GM18951 (cell line): Measurements from ENCODE around the gene STX5.
"Not testable (repeated sequence)": the region's sequence is repeated elsewhere in the genome, so short reads cannot be mapped to it uniquely, and the experiment has no call there.

Experiments
- POLR2A ChIP-seq: IDR thresholded peaks from 4 replicates; pipeline ENCODE4 v1.6.1; 2011; ENCODE audit warnings: mild to moderate bottlenecking; ENCODE audit not compliant: insufficient read length, insufficient read depth; ENCODE audit errors: extremely low read depth
- in situ Hi-C: fragments of 300-500 bp; cut with MboI; formaldehyde crosslinking; loops from one replicate; pipeline ENCODE4 v1.12.0; 2022; ENCODE audit warnings: low sequenced_read_pairs, mixed read lengths, inconsistent platforms; ENCODE audit not compliant: unreplicated experiment

Gene STX5

GRCh38 chr11:62851807-62852522 lies 20.1 kb upstream of the STX5 start:
- no peak for TF ChIP-seq POLR2A
- in situ Hi-C loops = loop anchor here (25.0 kb wide), 1 partner anchor 465 kb away; no protein-coding TSS in a partner anchor

DNA sequence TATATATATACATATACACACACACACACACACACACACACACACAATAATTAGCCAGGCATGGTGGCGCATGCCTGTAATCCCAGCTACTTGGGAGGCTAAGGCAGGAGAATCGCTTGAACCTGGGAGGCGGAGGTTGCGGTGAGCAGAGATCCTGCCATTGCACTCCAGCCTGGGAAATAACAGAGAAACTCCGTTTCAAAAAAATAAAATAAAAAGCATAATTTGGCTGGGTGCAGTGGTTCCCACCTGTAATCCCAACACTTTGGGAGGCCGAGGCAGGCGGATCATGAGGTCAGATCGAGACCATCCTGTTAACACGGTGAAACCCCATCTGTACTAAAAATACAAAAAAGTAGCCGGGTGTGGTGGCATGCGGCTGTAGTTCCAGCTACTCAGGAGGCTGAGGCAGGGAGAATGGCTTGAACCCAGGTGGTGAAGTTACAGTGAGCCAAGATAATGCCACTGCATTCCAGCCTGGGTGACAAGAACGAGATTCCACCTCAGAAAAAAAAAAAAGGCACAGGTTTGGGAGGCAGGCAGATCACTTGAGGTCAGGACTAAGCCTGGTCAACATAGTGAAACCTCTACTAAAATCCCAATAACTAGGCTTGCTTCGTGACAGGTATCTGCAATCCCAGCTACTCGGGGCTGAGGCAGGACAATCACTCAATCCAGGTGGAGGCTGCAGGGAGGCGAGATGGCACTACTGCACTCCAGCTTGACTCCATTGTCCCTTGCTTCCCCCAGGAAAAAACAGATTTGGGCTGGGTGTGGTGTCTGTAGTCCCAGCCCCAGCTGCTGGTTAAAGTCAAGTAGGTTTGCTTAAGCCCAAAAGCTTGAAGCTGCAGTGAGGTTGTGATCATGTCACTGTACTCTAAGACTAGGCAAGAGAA lies 19.3 kb upstream of the STX5 start:
- in situ Hi-C loops = loop anchor here (25.0 kb wide), 1 partner anchor 464 kb away; no protein-coding TSS in a partner anchor
- peak; percentile 60 for TF ChIP-seq POLR2A

DNA sequence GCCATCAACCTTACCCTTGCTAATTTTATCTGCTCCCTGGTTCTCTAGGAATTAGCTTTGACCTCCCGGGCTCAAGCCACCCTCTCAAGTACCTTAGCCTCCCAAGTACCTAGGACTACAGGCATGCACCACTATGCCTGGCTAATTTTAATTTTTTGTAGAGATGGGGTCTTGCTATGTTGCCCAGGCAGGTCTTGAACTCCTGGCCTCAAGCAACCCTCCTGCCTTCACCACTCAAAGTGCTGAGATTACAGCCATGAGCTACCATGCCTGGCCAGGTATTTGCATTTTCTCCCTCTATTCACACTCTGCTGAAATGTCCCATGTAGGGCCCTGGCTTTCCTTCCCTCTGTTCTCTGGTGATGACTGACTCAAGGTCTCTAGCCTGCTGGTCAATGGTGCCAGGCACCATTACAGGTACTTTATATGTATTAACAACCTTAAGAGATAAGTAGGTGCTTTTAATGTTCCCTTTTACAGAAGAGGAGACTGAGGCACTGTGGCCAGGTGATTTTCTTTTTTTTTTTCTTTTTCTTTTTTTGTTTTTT lies 16.0 kb upstream of the STX5 start:
- in situ Hi-C loops = no loop called here

DNA sequence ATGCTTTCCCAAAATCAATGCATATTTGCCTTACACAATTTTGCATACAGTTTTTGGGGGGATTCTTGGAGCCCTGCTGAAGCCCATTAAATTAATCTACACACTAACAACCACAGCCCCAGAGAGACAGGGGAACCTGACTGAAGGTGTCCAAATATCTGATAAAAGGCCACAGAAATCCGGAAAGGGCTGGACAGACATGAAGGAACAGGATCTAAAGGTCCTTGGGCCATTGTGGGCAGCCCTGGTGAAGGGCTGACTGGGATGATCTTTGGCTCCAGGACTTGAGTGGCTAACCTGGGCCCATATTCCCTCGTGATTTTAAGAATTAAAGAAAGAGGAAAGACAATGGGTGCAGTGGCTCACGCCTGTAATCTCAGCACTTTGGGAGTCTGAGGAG lies 14.3 kb upstream of the STX5 start:
- in situ Hi-C loops = no loop called here

More for the DNA sequence above, 16.0 kb upstream of the STX5 start:
- no peak for TF ChIP-seq POLR2A

GRCh38 chr11:62844154-62844553 lies 12.3 kb upstream of the STX5 start:
- in situ Hi-C loops = no loop called here
- TF ChIP-seq POLR2A = no peak

More for the DNA sequence above, 14.3 kb upstream of the STX5 start:
- TF ChIP-seq POLR2A = no peak

DNA sequence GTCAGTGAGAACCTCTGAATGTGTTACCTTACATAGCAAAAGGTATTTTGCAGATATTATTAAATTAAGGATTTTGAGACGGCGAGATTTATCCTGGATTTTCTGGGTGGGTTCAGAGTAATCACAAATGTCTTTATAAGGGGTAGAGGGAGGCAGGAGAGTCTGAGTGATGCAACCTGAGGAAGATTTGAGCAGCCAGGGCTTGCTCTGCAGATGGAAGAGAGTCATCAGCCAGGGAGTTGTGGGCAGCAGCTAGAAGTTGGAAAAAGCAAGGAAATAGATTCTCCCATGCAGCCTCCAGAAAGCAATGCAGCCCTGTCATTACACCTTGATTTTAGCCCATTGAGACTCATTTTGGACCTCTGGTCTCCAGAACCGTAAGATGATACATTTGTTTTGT lies 11.6 kb upstream of the STX5 start:
- TF ChIP-seq POLR2A = no peak
- in situ Hi-C loops = no loop called here

GRCh38 chr11:62842891-62843290 lies 11.0 kb upstream of the STX5 start:
- in situ Hi-C loops = not testable (repeated sequence)

- TF ChIP-seq POLR2A = no peak
- in situ Hi-C loops = no loop called here
These were observed 10.4 kb upstream of the STX5 start for GRCh38 chr11:62842171-62842741.

GRCh38 chr11:62841361-62842170 lies 9.7 kb upstream of the STX5 start:
- peak; percentile 89 for TF ChIP-seq POLR2A
- in situ Hi-C loops = no loop called here

GRCh38 chr11:62840721-62841360 lies 9.0 kb upstream of the STX5 start:
- in situ Hi-C loops = not testable (repeated sequence)
- TF ChIP-seq POLR2A = peak; percentile 83

DNA sequence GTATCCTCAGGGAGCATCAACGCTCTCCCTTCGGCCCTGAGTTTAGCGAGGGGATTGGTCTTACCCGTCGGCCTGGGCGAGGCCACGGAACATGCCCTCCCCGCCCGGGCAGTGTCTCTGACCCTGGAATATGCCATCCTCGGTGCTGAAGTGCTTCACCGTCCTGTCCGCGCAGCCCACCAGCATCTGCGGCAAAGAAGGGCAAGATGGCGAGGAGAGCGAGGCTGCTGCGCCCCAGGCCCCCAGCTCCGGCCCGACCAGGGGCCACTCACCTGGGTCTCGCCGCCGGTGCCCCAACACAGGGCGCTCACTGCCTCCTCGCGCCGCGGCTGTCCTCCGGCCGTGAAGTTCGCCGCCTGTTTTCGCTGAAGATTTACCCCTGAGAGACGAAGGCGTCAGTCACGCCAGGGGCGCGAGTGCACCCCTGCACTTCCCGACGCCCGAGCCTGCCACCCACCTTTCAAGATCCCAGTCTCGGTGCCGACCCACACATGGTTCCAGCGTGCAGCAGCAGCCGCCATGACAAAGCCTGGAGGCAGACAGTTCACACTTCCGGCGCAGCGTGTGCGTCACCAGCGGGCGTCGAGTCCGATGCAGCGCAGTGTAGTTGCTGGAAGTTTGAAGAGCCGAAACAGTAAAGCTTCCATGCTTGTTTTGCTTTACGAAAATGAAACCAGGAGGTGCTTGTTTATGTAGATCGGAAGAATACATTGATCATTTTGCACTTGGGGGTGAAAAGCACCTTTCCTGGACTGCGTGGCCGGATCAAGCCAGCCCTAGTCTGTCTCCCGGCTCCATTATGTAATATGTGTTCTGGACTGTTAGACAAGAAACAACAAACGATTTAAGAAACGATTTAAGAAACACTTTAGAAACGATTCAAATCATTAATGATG lies 7.4 kb upstream of the STX5 start, which contains the start of gene WDR74:
Gene WDR74, minus strand, starts transcription at position 541 of the 896 bp plus-strand sequence. Its CDS starts 20 bp downstream, at position 521.
- in situ Hi-C loops = no loop called here
- peak; percentile 93 for TF ChIP-seq POLR2A

GRCh38 chr11:62835336-62835735 lies 3.5 kb upstream of the STX5 start:
- in situ Hi-C loops = no loop called here
- no peak for TF ChIP-seq POLR2A
